HT-29 (cell line): ENCODE data around the gene POLD3. TPM values are rescaled to one million over a fixed set of nuclear protein-coding genes. Genes with fewer than 3 reads are reported as not detected.

Experiments
- DNase-seq: peaks from one replicate; pipeline ENCODE4 v3.0.0-alpha.2; 2015; ENCODE audit warnings: low spot score
- total RNA-seq: library from RNA; depleted of rRNA; stranded (reverse); fragments of >200 nt; shearing (Covaris generic); gene quantifications from 2 replicates; pipeline ENCODE4 v1.2.3, GENCODE V29; 2014; rRNA removed

The POLD3 gene
- 17.8 and 18.4 TPM in 2 replicates for total RNA-seq

DNA sequence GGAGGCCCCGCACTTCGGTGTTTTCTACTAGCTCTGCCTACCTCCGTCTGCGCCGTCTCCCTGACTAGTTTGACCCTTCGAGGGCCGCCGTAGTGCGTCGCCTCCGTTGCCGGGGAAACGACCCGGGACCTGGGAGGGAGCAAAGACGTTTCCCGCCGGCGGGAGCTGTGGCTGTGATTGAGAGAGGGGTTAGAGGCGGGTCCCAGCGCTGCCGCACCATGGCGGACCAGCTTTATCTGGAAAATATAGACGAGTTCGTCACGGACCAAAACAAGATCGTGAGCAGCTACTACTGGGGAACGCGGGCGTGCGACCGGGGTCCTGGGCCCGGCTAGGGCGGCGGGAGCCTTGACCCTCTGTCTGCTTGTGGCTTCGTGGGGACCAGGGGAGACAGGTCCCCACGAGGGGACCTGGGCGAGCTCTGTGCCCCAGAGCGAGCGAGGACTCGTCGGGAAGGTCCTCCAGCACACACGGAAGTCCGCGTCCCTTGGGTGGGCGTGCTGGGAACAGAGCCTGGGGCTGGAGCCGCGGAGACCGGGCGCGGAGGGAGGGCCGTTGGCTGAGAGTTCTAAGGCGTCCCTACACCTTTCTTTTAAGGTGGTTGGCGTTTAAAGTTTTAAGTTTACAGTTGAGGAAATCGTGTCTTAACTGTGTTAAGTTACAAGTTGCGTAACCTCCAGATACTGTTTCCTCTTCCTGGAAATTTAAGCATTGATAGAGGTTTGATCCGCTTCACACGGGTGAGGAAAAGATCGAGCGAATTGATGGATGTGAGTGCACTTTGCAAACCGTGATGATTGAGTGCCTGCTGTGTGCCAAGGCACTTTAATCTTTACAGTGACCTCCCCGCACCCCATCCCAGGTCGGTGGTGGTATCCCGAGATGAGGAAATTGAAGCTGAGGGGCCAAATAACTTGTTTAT is at the start of gene POLD3:
TSS of gene POLD3 (plus strand) at position 142 of the 922 bp plus-strand sequence. CDS start at position 219, 77 bp downstream.
- DNase-seq, result peak; percentile 98

- DNase-seq, result no peak
Measured at GRCh38 chr11:74543991-74544390, 48.4 kb upstream of the POLD3 start.

DNA sequence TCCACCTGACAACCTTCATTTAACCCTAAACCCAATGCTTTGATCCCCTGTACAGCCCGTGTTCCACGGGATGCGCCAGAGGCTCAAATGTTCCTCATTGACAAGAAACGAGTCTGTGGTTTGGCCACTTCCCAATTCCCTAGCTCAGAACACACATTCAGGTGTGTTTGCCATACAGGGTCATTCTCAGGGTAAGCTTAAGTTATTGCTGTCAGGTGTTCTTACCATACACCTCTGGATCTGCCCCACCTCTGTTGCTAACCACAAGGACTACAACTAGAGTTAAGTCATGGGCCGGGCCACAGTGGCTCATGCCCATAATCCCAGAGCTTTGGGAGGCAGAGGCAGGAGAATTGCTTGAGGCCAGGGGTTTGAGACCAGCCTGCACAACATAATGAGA is 45.6 kb upstream of the POLD3 start:
- peak; percentile 100 for DNase-seq

DNA sequence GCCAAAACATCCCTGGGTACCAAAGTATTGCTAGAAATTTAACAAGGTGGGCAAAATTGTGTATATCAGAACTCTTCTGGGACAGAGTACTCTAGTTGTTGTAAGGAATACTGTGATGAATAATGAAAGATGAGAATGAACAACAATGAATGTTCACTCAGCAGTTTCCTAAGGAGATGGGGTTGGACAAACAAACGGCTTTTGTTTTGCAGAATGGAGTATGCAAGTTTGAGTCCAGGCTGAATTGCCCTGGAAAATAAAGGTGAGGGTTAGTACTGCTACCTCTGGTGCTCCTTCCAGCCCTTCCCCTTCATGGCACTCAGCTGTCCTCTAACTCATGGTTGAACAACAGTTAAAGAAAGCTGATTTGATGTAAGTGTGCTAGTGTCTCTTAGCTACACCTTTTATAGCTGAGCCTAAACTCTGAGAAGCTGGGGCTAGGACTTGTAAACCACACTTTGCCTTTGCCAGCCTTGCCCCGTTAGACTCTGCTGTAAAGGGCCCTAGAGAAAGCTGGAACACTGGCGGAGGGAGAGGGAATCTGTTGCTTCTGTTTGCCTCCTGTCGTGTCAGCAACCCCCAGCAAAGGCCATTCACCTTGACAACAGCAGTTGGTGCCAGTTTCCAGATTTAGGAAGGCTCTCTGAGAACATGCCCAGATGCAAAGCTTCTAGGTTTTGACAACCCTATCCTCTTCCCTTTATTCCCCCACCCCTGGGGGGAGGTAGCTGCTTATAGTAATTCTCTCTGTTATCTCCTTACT is 41.2 kb upstream of the POLD3 start:
- no peak for DNase-seq

- DNase-seq, result no peak
Measured at GRCh38 chr11:74551754-74552145, 40.6 kb upstream of the POLD3 start.

- no peak for DNase-seq
Measured at GRCh38 chr11:74557526-74557925, 34.9 kb upstream of the POLD3 start.

DNA sequence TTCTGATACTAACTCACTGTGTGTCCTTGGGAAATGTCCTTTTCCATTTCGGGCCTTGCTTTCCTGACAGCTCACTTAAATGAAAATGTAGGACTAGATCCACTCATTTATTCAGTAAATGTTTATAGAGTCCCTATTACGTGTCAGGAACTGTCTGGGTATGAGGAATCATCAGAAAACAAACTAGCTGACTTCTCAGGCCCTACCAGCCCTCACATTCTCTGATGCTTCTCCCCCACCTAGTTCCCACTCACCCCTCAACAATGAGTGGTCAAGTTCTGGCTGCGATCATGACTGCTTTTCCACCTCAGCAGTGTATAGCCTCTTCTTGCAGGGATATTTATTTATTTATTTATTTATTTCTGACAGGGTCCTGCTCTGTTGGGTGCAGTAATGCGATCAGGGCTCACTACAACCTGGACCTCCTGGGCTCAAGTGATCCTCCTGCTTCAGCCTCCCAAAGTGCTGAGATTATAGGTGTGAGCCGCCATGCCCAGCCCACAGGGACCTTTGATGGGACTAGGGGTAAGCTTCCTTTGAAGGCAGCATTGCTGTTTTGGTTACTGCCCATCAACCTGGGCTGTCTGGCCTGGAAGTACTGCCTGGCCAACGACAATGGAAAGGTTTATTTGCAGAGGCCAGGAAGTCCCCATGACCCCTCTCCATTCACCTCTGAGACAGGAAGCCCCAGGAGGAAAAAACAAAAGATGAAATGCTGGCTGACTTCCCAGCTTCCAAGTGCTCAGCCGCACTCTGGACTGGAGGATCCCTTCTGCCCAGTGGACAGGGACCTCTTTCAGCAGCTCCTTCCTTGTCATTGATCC is 33.1 kb upstream of the POLD3 start:
- DNase-seq, result peak; percentile 89

GRCh38 chr11:74559934-74560309 is 32.5 kb upstream of the POLD3 start:
- no peak for DNase-seq

GRCh38 chr11:74566146-74566960 is 26.0 kb upstream of the POLD3 start:
- peak; percentile 70 for DNase-seq

DNA sequence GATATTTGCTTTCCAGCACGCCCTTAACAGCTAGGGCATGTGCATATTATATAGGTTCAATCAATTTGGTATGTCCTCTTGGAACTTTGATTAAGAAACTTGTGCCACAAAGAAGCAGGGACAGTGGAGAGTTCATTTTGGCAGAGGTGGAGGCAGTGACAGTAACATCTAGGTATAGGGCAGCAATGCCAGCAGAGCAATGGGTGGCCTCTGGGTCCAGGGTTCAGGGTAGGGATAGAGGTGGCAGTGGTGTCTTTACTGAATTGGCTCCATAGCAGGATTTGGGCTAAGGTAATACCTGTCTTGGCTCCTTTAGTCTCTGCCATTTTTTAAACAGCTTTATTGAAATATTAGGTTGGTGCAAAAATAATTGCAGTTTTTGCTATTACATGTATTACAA is 24.4 kb upstream of the POLD3 start:
- no peak for DNase-seq

GRCh38 chr11:74570266-74571061 is 21.9 kb upstream of the POLD3 start:
- DNase-seq, result peak; percentile 89

DNA sequence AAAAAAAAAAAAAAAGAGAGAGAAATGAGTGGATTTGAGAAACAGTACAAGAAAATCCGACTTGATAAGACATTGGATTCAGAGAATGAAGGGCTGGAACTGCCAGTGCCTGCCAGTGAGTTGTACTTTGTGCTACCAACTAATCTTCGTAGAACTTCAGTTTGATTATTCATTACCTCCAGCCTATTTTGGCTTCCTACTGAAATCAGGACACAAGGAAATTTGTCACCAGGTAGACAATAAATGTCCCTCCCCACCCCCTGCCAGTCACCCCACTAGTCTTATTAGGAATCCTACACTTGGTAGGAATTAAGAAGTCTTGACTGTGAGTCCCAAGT is 21.4 kb upstream of the POLD3 start:
- peak; percentile 23 for DNase-seq

- DNase-seq, result peak; percentile 20
Measured at GRCh38 chr11:74572349-74572748, 20.0 kb upstream of the POLD3 start.

- no peak for DNase-seq
Measured at GRCh38 chr11:74574563-74574962, 17.8 kb upstream of the POLD3 start.

GRCh38 chr11:74575999-74576398 is 16.4 kb upstream of the POLD3 start:
- no peak for DNase-seq

DNA sequence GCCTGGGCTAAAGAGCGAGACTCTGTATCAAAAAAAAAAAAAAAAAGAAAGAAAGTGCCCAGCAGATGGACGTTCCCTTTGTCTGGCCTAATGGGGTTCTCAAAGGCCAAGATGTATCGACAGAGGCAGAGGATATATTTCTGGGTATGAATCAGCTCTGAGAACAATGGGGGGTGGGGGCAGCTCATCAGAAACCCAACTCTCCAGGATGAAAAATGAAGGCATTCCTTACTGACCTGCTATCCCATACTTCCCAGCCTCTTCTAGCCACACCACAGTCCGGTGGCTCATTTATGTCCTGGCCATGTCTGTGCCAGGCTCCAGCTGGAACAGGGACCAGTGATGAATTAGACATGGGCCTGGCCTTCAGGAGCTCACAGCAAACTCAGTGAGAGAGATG is 15.2 kb upstream of the POLD3 start:
- no peak for DNase-seq

DNA sequence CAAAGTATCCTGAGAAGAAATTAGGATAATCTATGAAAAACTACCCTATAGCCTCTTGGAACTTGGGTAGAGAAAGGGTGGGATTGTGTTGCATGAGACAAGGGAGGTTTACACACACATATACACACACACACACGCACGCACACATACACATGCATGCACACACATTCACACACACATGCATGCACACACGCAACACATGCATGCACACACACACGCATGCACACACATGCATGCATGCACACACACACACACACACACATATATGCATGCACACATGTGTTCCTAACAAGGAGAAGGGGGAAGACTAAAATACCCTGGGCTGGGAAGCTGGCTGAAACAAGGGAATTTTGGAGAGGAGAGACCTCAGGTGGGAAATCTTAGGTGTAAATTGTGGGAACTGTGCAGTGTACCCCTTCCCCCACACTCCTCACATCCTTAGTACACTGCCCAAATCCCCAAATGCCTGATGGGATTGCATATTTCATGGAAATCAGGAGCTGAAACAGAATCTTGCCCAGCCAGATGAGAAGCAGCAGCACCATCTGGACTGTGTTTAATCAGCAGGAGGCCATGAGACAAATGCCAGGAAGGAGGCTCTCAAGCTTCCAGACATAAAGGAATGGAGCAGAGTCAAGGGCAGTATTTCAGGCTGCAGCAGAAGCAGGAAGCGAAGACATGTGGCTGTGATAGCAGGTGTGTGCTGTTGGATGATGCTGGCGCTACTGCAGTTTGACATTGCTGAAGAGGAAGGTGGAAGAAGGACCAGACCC is 14.6 kb upstream of the POLD3 start:
- DNase-seq, result no peak

- no peak for DNase-seq
Measured at GRCh38 chr11:74579577-74580270, 12.7 kb upstream of the POLD3 start.
